Cardiac fibroblast (primary cell): Measurements from ENCODE around the gene C2orf76.
A peak's percentile ranks its signal among the peaks of the same experiment; 100 is the strongest.

Source experiments
- DNase-seq, 2 donors: peaks; one replicate each; pipeline versions ENCODE4 v3.0.0 to v3.0.0-alpha.2; 2010; ENCODE audit warnings: low read depth in 2 of 2
- H3K4me3 ChIP-seq, 2 donors: replicated peaks in 1 of 2; 1 replicate in 1 of 2; 2 replicates in 1 of 2; pipeline ENCODE4 v1.5.1; 2011; ENCODE audit warnings: low read depth in 2 of 2, low read length in 2 of 2, mild to moderate bottlenecking in 2 of 2, moderate library complexity in 1 of 2
- TF ChIP-seq, protein P1 (sequence below): IDR thresholded peaks from one replicate; pipeline ENCODE4 v1.5.1; 2011; ENCODE audit warnings: low read depth, mild to moderate bottlenecking, low read length, inconsistent platforms

The C2orf76 gene

DNA sequence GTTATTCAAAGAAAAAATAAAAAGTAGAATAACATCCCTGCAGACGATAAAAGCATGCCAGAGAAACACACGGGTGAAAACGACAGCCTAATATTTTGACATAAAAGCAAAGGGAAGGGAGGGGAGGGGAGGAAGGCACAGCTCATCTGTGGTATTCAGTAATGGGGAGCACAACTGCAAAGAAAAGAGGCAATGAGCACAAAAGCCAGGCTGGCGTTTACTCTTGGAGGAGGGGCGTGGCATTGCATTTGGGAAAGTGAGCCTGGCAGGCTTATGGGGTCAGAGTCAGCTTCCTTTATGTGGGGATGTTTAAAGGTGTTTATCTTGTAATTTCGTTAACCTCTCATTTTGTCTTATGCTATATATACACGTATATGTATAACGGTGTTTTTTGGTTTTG is 89.8 kb downstream of the C2orf76 start:
- no peak for DNase-seq
- H3K4me3 ChIP-seq, result no peak overlapping the region
- TF ChIP-seq, protein P1, sequence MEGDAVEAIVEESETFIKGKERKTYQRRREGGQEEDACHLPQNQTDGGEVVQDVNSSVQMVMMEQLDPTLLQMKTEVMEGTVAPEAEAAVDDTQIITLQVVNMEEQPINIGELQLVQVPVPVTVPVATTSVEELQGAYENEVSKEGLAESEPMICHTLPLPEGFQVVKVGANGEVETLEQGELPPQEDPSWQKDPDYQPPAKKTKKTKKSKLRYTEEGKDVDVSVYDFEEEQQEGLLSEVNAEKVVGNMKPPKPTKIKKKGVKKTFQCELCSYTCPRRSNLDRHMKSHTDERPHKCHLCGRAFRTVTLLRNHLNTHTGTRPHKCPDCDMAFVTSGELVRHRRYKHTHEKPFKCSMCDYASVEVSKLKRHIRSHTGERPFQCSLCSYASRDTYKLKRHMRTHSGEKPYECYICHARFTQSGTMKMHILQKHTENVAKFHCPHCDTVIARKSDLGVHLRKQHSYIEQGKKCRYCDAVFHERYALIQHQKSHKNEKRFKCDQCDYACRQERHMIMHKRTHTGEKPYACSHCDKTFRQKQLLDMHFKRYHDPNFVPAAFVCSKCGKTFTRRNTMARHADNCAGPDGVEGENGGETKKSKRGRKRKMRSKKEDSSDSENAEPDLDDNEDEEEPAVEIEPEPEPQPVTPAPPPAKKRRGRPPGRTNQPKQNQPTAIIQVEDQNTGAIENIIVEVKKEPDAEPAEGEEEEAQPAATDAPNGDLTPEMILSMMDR, result no peak

DNA sequence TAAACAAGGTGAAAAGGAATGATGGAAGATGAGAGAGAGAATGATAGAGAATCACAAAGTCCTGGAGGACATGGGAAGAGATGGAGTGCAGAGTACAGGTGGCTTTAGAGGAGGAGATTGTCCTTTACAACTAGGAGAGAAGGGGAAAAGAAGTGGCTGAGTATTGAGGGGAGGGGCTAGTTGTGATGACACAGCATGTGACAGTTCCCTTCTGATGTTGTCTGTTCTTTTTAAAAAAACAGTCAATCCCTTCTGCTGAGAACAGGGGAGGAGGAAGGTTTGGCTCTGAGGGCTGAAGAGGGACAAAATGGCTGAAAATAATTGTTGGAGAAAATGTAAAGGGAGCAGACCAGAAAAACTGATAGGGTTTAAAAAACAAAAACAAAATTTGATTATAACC is 99.0 kb downstream of the C2orf76 start:
- TF ChIP-seq, protein P1, result no peak
- DNase-seq, result no peak

DNA sequence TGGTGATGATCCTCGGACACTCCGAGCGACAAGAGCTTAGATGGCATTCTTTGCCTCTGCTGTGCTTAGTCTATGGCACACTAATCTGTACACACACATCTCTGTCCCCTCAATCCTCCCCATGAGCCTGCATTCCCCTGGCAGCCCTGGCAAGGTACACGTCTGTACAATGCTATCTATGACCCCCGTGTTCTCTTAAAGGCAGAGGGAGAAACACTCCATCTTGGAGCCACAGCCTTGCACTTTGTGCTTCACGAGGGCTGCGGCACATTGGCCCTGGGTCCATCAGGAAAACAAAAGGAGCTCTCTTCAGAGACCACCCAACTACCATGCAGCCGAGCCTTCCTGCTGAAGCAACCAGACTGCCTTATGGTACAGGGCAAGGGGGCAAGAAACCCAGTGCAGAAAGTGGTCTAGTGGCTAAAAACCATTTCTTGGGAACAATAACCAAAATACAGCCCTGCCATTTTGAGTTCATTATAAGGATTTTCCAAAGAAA is 100.5 kb downstream of the C2orf76 start:
- DNase-seq, result no peak
- TF ChIP-seq, protein P1, result no peak
- no peak overlapping the region for H3K4me3 ChIP-seq

More for the DNA sequence above, 99.0 kb downstream of the C2orf76 start:
- no peak overlapping the region for H3K4me3 ChIP-seq

DNA sequence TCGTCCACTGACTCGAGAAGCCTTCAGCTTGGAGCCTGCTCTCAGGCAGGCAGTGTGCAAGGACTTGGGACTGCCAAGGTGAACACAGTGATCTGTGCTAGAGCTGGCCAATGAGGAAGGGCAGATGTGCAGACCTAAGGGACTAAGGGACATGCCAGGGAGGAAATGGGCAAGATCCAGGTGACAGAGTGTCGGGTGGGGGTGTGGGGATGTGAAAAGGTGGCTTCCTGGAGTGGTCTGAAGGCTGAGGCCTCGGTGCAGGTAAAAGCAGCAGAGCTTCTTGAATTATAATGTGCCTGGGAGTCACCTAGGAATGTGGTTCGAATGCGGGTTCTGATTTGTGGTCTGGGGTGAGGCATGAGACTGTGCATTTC is 101.0 kb downstream of the C2orf76 start:
- no peak for DNase-seq
- TF ChIP-seq, protein P1, result no peak
- H3K4me3 ChIP-seq, result no peak overlapping the region

DNA sequence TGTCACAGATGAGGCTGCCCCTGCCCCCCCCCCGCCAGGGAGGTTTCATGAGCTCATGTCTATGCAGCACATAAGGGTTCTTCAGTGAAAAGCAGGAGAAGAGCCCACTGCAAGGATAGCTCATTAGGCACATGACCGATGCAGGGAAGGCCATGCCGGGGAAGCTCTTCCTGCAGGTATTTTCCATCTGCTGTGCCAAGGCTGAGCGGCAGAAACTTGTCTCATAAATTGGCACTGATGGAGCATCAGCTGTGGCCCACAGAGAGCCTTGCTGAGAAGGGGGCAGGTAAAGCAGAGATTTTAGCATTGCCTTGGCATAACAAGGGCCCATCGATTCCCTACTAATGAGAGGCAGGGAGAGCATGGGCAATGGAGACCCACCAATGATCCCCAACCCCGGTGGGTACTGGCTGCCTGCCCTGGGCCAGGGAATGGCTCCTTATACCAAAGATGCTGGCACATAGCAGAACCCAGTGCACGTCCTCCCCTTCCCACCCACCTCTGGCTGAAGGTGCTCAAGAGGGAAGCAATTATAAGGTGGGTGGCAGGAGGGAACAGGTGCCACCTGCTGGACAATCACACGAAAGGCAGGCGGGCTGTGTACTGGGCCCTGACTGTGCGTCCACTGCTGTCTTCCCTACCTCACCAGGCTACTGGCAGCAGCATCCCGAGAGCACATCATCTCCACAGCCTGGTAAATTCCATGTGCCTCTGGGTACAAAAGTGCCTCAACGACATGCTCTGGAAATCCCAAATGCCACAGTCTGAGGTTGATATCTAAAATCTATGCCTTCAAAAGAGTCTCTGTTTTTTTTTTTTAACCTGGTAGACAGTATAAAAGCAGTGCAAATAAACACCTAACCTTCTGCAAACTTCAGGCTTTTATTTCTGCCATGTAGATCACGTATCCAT is 101.6 kb downstream of the C2orf76 start:
- peak; percentile 57 to 63 for DNase-seq
- TF ChIP-seq, protein P1, result peak; percentile 87
- no peak overlapping the region for H3K4me3 ChIP-seq

DNA sequence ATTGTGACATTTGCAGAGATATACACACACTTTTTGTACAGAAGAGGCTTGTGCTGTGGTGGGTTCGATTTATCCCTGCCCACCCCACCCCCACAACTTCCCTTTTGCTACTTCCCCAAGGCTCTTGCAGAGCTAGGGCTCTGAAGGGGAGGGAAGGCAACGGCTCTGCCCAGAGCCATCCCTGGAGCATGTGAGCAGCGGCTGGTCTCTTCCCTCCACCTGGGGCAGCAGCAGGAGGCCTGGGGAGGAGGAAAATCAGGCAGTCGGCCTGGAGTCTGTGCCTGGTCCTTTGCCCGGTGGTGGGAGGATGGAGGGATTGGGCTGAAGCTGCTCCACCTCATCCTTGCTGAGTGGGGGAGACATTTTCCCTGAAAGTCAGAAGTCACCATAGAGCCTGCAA is 103.0 kb downstream of the C2orf76 start:
- TF ChIP-seq, protein P1, result no peak
- H3K4me3 ChIP-seq, result no peak overlapping the region
- no peak for DNase-seq

DNA sequence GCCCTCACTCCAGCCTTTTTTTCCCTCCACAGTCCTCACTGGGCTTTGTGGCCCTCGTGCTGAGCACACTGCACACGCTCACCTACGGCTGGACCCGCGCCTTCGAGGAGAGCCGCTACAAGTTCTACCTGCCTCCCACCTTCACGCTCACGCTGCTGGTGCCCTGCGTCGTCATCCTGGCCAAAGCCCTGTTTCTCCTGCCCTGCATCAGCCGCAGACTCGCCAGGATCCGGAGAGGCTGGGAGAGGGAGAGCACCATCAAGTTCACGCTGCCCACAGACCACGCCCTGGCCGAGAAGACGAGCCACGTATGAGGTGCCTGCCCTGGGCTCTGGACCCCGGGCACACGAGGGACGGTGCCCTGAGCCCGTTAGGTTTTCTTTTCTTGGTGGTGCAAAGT is 103.6 kb downstream of the C2orf76 start:
- H3K4me3 ChIP-seq, result no peak overlapping the region
- DNase-seq, result no peak
- TF ChIP-seq, protein P1, result no peak
